ENCODE measurements around the gene PCSK6.

DNA sequence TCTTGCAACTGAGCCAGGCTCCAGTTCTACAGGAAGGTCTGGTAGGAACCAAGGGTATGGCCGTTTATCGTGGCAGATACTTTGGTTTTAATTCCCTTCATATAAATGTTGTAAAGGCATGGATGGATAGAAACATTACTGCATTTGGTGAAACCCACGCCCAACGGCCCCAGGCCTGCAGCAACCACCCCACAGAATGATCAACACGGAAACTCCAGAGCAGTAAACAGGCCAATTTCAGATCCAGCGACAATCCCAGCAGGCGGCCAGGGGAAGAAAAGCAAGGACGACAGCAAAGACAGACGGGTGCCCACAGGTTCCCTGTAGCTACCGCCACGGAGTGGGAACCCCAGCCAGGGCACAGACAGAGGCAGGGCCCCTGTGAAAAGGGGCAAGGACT is 32.6 kb upstream of the PCSK6 start:
- TF ChIP-seq NFIC (IDR thresholded peaks at IDR 0.05): no peak
- no peak for TF ChIP-seq TAF1 (IDR thresholded peaks at IDR 0.05; ENCODE audit: low read depth)
- TF ChIP-seq, protein P1, sequence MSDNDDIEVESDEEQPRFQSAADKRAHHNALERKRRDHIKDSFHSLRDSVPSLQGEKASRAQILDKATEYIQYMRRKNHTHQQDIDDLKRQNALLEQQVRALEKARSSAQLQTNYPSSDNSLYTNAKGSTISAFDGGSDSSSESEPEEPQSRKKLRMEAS (IDR thresholded peaks at IDR 0.05): no peak
- no peak for TF ChIP-seq TEAD4 (IDR thresholded peaks at IDR 0.05)
- no peak for TF ChIP-seq RAD21 (IDR thresholded peaks at IDR 0.05; ENCODE audit: low read depth)
- TF ChIP-seq CEBPB (IDR thresholded peaks at IDR 0.05): no peak
- TF ChIP-seq, protein P2, sequence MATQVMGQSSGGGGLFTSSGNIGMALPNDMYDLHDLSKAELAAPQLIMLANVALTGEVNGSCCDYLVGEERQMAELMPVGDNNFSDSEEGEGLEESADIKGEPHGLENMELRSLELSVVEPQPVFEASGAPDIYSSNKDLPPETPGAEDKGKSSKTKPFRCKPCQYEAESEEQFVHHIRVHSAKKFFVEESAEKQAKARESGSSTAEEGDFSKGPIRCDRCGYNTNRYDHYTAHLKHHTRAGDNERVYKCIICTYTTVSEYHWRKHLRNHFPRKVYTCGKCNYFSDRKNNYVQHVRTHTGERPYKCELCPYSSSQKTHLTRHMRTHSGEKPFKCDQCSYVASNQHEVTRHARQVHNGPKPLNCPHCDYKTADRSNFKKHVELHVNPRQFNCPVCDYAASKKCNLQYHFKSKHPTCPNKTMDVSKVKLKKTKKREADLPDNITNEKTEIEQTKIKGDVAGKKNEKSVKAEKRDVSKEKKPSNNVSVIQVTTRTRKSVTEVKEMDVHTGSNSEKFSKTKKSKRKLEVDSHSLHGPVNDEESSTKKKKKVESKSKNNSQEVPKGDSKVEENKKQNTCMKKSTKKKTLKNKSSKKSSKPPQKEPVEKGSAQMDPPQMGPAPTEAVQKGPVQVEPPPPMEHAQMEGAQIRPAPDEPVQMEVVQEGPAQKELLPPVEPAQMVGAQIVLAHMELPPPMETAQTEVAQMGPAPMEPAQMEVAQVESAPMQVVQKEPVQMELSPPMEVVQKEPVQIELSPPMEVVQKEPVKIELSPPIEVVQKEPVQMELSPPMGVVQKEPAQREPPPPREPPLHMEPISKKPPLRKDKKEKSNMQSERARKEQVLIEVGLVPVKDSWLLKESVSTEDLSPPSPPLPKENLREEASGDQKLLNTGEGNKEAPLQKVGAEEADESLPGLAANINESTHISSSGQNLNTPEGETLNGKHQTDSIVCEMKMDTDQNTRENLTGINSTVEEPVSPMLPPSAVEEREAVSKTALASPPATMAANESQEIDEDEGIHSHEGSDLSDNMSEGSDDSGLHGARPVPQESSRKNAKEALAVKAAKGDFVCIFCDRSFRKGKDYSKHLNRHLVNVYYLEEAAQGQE (IDR thresholded peaks at IDR 0.05; ENCODE audit: low read depth): no peak
- TF ChIP-seq EGR1 (IDR thresholded peaks at IDR 0.05): no peak
- TF ChIP-seq TCF12 (IDR thresholded peaks at IDR 0.05; ENCODE audit: low read depth): no peak
- no peak for TF ChIP-seq EP300 (IDR thresholded peaks at IDR 0.05; ENCODE audit: borderline replicate concordance)
- TF ChIP-seq FOXM1 (IDR thresholded peaks at IDR 0.05; ENCODE audit: borderline replicate concordance, low read depth): no peak
- no peak for TF ChIP-seq CREB1 (IDR thresholded peaks at IDR 0.05; ENCODE audit: low read depth)
- no peak for TF ChIP-seq YY1 (IDR thresholded peaks at IDR 0.05; ENCODE audit: low read depth)
- TF ChIP-seq, protein P3, sequence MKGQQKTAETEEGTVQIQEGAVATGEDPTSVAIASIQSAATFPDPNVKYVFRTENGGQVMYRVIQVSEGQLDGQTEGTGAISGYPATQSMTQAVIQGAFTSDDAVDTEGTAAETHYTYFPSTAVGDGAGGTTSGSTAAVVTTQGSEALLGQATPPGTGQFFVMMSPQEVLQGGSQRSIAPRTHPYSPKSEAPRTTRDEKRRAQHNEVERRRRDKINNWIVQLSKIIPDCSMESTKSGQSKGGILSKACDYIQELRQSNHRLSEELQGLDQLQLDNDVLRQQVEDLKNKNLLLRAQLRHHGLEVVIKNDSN (IDR thresholded peaks at IDR 0.05): no peak

Data from Ishikawa (cell line).